GM12878 (cell line): Measurements from ENCODE around the gene NPL. TPM values are rescaled to one million over a fixed set of nuclear protein-coding genes. Genes with fewer than 3 reads are reported as not detected.

Experiments
- ATAC-seq: fragments of 200-7000 bp; cut with Tn5 transposase; 3 replicates; pipeline ENCODE4 v1.9.1; 2020; ENCODE audit warnings: mild to moderate bottlenecking, moderate library complexity
- BruUV-seq: library from RNA; stranded (reverse); fragments of 400-500 nt; replicated peaks from 2 replicates; lab custom pipeline; 2021; lab: Mats Ljungman, UMichigan
- CTCF ChIA-PET: fragments of 300-600 bp; sonication (Branson Sonifier 250); formaldehyde crosslinking; extraction: SDS; loops from one replicate; lab custom pipeline; 2021; ENCODE audit warnings: inconsistent platforms; lab: Yijun Ruan, JAX
- POLR2A ChIA-PET: fragments of 350-600 bp; formaldehyde crosslinking; extraction: SDS; loops from one replicate; lab custom pipeline; 2021; ENCODE audit warnings: inconsistent platforms; lab: Charles Lee
- RAD21 ChIA-PET: fragments of 300-600 bp; sonication (Branson Sonifier 250); formaldehyde crosslinking; loops from one replicate; lab custom pipeline; 2023; ENCODE audit warnings: antibody characterized with exemption; ENCODE audit not compliant: unreplicated experiment; lab: Charles Lee
- SMC1A ChIA-PET: fragments of 300-600 bp; sonication (Branson Sonifier 250); formaldehyde crosslinking; loops from one replicate; lab custom pipeline; 2023; ENCODE audit not compliant: unreplicated experiment, uncharacterized antibody; lab: Charles Lee
- DNase-seq: peaks from one replicate; pipeline ENCODE4 v3.0.0-alpha.2; 2011; ENCODE audit warnings: low read depth, low spot score
- FAIRE-seq: peaks from 3 replicates; lab custom pipeline; 2011; peaks lifted over from hg19 to GRCh38; lab: Jason Lieb, UNC
- H2AFZ ChIP-seq: 2 replicates; pipeline ENCODE4 v1.6.0; 2011; ENCODE audit warnings: low read depth, low read length, control low read depth; ENCODE audit not compliant: control insufficient read depth
- H3K27ac ChIP-seq: 2 replicates; pipeline ENCODE4 v1.5.1; 2011; ENCODE audit warnings: control low read depth; ENCODE audit not compliant: control insufficient read depth, insufficient read depth
- H3K27me3 ChIP-seq, 2 experiments: replicated peaks in 1 of 2; 2 replicates each; pipeline versions ENCODE4 v1.6.0 to v1.6.1; 2011; ENCODE audit warnings: low read length in 1 of 2; ENCODE audit not compliant: control insufficient read depth in 2 of 2, insufficient read depth in 2 of 2
- H3K36me3 ChIP-seq, 2 experiments: 2 replicates each; pipeline ENCODE4 v1.5.1; 2011; ENCODE audit warnings: low read length in 1 of 2; ENCODE audit not compliant: control insufficient read depth in 2 of 2, insufficient read depth in 2 of 2
- H3K4me1 ChIP-seq: 2 replicates; pipeline ENCODE4 v1.6.1; 2011; ENCODE audit warnings: mild to moderate bottlenecking, low read length, moderate library complexity, mixed read lengths; ENCODE audit not compliant: control insufficient read depth, insufficient read depth
- H3K4me2 ChIP-seq: 2 replicates; pipeline ENCODE4 v1.6.0; 2011; ENCODE audit warnings: control low read depth; ENCODE audit not compliant: control insufficient read depth, insufficient read depth
- H3K4me3 ChIP-seq: fragments of 200-600 bp; sonication (generic); 2 replicates; pipeline ENCODE4 v1.5.1; 2016
- H3K79me2 ChIP-seq: 2 replicates; pipeline ENCODE4 v1.6.0; 2011; ENCODE audit warnings: low read length; ENCODE audit not compliant: control insufficient read depth, insufficient read depth
- H3K9ac ChIP-seq: 2 replicates; pipeline ENCODE4 v1.8.0; 2011; ENCODE audit warnings: low read length, control low read depth, mixed read lengths; ENCODE audit not compliant: control insufficient read depth, insufficient read depth
- H3K9me3 ChIP-seq: replicated peaks from 3 replicates; pipeline ENCODE4 v1.5.1; 2011; ENCODE audit warnings: mild to moderate bottlenecking, low read length; ENCODE audit not compliant: control insufficient read depth, insufficient read depth
- H4K20me1 ChIP-seq: 2 replicates; pipeline ENCODE4 v1.6.0; 2011; ENCODE audit not compliant: control insufficient read depth, insufficient read depth
- BMI1 ChIP-seq: fragments of 450-650 bp; IDR thresholded peaks from 2 replicates; pipeline ENCODE4 v1.6.1; 2016; ENCODE audit warnings: mild to moderate bottlenecking, moderate library complexity, borderline replicate concordance
- CREM ChIP-seq: IDR thresholded peaks from 2 replicates; pipeline ENCODE4 v1.6.1; 2014; ENCODE audit warnings: antibody characterized with exemption, low read depth
- NKRF ChIP-seq: fragments of 450-650 bp; conservative IDR thresholded peaks from 2 replicates; pipeline ENCODE4 v1.6.1; 2017; ENCODE audit warnings: mild to moderate bottlenecking, moderate library complexity
- SMAD5 ChIP-seq: IDR thresholded peaks from 2 replicates; pipeline ENCODE4 v1.6.1; 2016; ENCODE audit warnings: antibody characterized with exemption, low read depth
- SRF ChIP-seq, 2 experiments: IDR thresholded peaks; 2 replicates each; pipeline ENCODE4 v1.6.1; 2011; ENCODE audit warnings: low read depth in 2 of 2, low read length in 2 of 2, mild to moderate bottlenecking in 1 of 2, moderate library complexity in 1 of 2
- TCF3 ChIP-seq: IDR thresholded peaks from 2 replicates; pipeline ENCODE4 v1.6.1; 2012; ENCODE audit warnings: low read depth, mild to moderate bottlenecking, low read length, borderline replicate concordance; ENCODE audit not compliant: insufficient read depth
- in situ Hi-C: fragments of 300-500 bp; cut with MboI; formaldehyde crosslinking; loops from 9 replicates; pipeline ENCODE4 v1.14.3; 2018; ENCODE audit warnings: mixed read lengths
- intact Hi-C: fragments of 100-400 bp; cut with micrococcal nuclease; formaldehyde crosslinking; loops from one replicate; pipeline ENCODE4 v1.14.2; 2022; ENCODE audit not compliant: unreplicated experiment
- polyA plus RNA-seq, 11 experiments: library from polyadenylated mRNA; depleted of rRNA in 4 of 11; unstranded in 6 of 11; stranded (reverse) in 5 of 11; fragments of >200 nt; fragmentation: Nextera tagmentation in 4 of 11; fragmentation: Illumina TruSeq in 1 of 11; extraction: Ambion mirVana in 4 of 11; extraction: Trizol in 1 of 11; gene quantifications; 1 replicate in 1 of 11; 2 replicates in 10 of 11; pipeline versions ENCODE4 v1.2.1 to v1.2.3, GENCODE V29; 2011 to 2016; ENCODE audit warnings: inconsistent platforms in 2 of 11, missing spikeins in 2 of 11, low read depth in 1 of 11
- total RNA-seq, 4 experiments: library from RNA; depleted of rRNA in 3 of 4; stranded (reverse); fragments of >200 nt in 3 of 4; fragmentation: Illumina TruSeq in 1 of 4; extraction: Trizol in 1 of 4; gene quantifications; 2 replicates each; pipeline versions ENCODE4 v1.2.1 to v1.2.3, GENCODE V29; 2013 to 2021
- TF ChIP-seq, protein P1 (sequence below): fragments of 450-650 bp; IDR thresholded peaks from 2 replicates; pipeline ENCODE4 v1.6.1; 2017; ENCODE audit warnings: low read depth, mild to moderate bottlenecking, moderate library complexity
- TF ChIP-seq, protein P2 (sequence below): fragments of 450-650 bp; IDR thresholded peaks from 2 replicates; pipeline ENCODE4 v1.6.1; 2016; ENCODE audit warnings: mild to moderate bottlenecking, moderate library complexity, borderline replicate concordance
- TF ChIP-seq, protein P3 (sequence below): fragments of 450-650 bp; IDR thresholded peaks from 2 replicates; pipeline ENCODE4 v1.6.1; 2016; ENCODE audit warnings: mild to moderate bottlenecking

The NPL gene
- total and polyA plus RNA-seq, 10 of the 15 experiments (the other 5 are each of a cell fraction or from before 2014, with no cell fraction given), result 5.3 to 19.2 (median 10.0) TPM

GRCh38 chr1:182771187-182771984 lies 18.2 kb upstream of the NPL start (continued):
- TF ChIP-seq NKRF, result no peak
- no peak for TF ChIP-seq CREM
- TF ChIP-seq, protein P1, sequence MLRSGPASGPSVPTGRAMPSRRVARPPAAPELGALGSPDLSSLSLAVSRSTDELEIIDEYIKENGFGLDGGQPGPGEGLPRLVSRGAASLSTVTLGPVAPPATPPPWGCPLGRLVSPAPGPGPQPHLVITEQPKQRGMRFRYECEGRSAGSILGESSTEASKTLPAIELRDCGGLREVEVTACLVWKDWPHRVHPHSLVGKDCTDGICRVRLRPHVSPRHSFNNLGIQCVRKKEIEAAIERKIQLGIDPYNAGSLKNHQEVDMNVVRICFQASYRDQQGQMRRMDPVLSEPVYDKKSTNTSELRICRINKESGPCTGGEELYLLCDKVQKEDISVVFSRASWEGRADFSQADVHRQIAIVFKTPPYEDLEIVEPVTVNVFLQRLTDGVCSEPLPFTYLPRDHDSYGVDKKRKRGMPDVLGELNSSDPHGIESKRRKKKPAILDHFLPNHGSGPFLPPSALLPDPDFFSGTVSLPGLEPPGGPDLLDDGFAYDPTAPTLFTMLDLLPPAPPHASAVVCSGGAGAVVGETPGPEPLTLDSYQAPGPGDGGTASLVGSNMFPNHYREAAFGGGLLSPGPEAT, result no peak
- TF ChIP-seq TCF3, result no peak
- TF ChIP-seq BMI1, result no peak
- TF ChIP-seq, all 136 proteins: peak for 0

DNA sequence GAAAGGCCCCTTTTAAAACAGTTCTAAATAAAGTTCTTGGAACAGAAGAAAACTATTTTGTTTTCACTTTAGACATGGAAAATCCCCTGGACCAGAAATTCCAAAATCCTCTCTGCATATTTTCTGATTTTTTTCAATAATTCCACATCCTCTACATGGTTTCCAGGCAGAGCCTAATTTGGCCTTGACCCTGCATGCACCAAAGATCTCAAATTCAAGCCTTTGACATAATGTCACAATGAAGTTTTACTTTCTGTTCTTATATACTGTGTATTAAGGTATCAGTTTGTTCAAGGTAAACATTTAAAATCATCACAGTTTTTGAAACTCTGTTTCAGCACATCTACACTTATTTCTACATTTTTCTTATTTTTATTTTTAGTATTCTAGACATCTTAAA lies 12.2 kb upstream of the NPL start:
- Histone ChIP-seq H3K4me1 (peaks cover under 1% of the 10 kb centered on the region; the same call in 1 of the 2 replicates), H3K9ac (no peak overlapping the region), H3K4me3 (no peak overlapping the region), H3K4me2 (no peak overlapping the region), H3K36me3 (no peaks in the 10 kb centered on the region), H4K20me1 (no peaks in the 10 kb centered on the region), H3K27me3 (no peaks in the 10 kb centered on the region), H3K9me3 (no peaks in the 10 kb centered on the region), H2AFZ (0 out of 2 replicates have a peak overlapping the region, but pooled peaks have one; percentile 6), H3K27ac (no peak overlapping the region), H3K79me2 (no peaks in the 10 kb centered on the region)
- SMC1A ChIA-PET, result interaction anchor here (0.6 to 1.3 kb wide), 5 partner anchors 103 to 183 kb away, joined by 3 to 4 read pairs (median 3); no protein-coding TSS in a partner anchor
- in situ Hi-C loops (no loop called here), intact Hi-C loops (no loop called here)
- RAD21 ChIA-PET, result interaction anchor here (1.0 kb wide), 1 partner anchor 171 kb away, joined by 3 read pairs; no protein-coding TSS in a partner anchor
- no peak for DNase-seq
- CTCF ChIA-PET, result interaction anchor here (0.6 to 1.1 kb wide), 3 partner anchors 181 to 625 kb away, joined by 4 to 10 read pairs (median 4); no protein-coding TSS in a partner anchor
- TF ChIP-seq SMAD5 (no peak), SRF (IDR thresholded peaks at IDR 0.05; ENCODE audit: low read depth in 2 of 2, low read length in 2 of 2) (peak in 1 of 2 experiments; percentile 54; a peak in 1 of 4 replicates)
- TF ChIP-seq, protein P2, sequence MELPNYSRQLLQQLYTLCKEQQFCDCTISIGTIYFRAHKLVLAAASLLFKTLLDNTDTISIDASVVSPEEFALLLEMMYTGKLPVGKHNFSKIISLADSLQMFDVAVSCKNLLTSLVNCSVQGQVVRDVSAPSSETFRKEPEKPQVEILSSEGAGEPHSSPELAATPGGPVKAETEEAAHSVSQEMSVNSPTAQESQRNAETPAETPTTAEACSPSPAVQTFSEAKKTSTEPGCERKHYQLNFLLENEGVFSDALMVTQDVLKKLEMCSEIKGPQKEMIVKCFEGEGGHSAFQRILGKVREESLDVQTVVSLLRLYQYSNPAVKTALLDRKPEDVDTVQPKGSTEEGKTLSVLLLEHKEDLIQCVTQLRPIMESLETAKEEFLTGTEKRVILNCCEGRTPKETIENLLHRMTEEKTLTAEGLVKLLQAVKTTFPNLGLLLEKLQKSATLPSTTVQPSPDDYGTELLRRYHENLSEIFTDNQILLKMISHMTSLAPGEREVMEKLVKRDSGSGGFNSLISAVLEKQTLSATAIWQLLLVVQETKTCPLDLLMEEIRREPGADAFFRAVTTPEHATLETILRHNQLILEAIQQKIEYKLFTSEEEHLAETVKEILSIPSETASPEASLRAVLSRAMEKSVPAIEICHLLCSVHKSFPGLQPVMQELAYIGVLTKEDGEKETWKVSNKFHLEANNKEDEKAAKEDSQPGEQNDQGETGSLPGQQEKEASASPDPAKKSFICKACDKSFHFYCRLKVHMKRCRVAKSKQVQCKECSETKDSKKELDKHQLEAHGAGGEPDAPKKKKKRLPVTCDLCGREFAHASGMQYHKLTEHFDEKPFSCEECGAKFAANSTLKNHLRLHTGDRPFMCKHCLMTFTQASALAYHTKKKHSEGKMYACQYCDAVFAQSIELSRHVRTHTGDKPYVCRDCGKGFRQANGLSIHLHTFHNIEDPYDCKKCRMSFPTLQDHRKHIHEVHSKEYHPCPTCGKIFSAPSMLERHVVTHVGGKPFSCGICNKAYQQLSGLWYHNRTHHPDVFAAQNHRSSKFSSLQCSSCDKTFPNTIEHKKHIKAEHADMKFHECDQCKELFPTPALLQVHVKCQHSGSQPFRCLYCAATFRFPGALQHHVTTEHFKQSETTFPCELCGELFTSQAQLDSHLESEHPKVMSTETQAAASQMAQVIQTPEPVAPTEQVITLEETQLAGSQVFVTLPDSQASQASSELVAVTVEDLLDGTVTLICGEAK, result peak; percentile 35; the same call in 1 of the 2 replicates
- TF ChIP-seq, protein P3, sequence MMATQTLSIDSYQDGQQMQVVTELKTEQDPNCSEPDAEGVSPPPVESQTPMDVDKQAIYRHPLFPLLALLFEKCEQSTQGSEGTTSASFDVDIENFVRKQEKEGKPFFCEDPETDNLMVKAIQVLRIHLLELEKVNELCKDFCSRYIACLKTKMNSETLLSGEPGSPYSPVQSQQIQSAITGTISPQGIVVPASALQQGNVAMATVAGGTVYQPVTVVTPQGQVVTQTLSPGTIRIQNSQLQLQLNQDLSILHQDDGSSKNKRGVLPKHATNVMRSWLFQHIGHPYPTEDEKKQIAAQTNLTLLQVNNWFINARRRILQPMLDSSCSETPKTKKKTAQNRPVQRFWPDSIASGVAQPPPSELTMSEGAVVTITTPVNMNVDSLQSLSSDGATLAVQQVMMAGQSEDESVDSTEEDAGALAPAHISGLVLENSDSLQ, result no peak
- peak; percentile 57 for ATAC-seq
- no peak for FAIRE-seq
- BruUV-seq, result no TSS peak
- POLR2A ChIA-PET, result interaction anchor here (1.0 kb wide), 1 partner anchor 159 kb away, joined by 3 read pairs; no protein-coding TSS in a partner anchor
